K562 (cell line): ENCODE data around the gene MPLKIP.

Experiments
- ETV6 ChIP-seq, 3 experiments: fragments of 150-350 bp in 1 of 3; sonication (generic) in 1 of 3; formaldehyde crosslinking in 1 of 3; IDR thresholded peaks; 2 replicates each; pipeline versions ENCODE4 v1.6.1 to v1.8.0; 2014 to 2022; ENCODE audit warnings: borderline replicate concordance in 2 of 3, low read depth in 2 of 3, antibody characterized with exemption in 1 of 3, low read length in 1 of 3, mild to moderate bottlenecking in 1 of 3, missing genetic modification reagents in 1 of 3
- FOXM1 ChIP-seq, 2 experiments: fragments of 450-650 bp in 1 of 2; sonication (generic) in 1 of 2; formaldehyde crosslinking in 1 of 2; IDR thresholded peaks; 2 replicates each; pipeline versions ENCODE4 v1.6.1 to v1.9.0; 2017 to 2022; ENCODE audit warnings: low read depth in 2 of 2, mild to moderate bottlenecking in 2 of 2, missing genetic modification reagents in 1 of 2, moderate library complexity in 1 of 2
- KDM4B ChIP-seq, 2 experiments: fragments of 450-650 bp in 1 of 2; sonication (generic) in 1 of 2; IDR thresholded peaks; 2 replicates each; pipeline ENCODE4 v1.6.1; 2016 to 2017; ENCODE audit warnings: borderline replicate concordance in 2 of 2, antibody characterized with exemption in 1 of 2, low read depth in 1 of 2, mild to moderate bottlenecking in 1 of 2
- MTA1 ChIP-seq: fragments of 450-650 bp; IDR thresholded peaks from 2 replicates; pipeline ENCODE4 v1.6.1; 2017; ENCODE audit warnings: borderline replicate concordance
- POLR2A ChIP-seq: fragments of 450-650 bp; conservative IDR thresholded peaks from 2 replicates; pipeline ENCODE4 v1.6.1; 2016
- SMAD4 ChIP-seq: fragments of 250-450 bp; sonication (Bioruptor Pico); conservative IDR thresholded peaks from 2 replicates; pipeline ENCODE4 v1.8.0; 2021; ENCODE audit warnings: inconsistent platforms, mild to moderate bottlenecking, moderate library complexity
- U2AF1 ChIP-seq: fragments of 200-400 bp; formaldehyde crosslinking; optimal IDR thresholded peaks from 2 replicates; pipeline ENCODE3; 2017; ENCODE audit warnings: mild to moderate bottlenecking, low read depth, low read length, moderate library complexity
- ZNF347 ChIP-seq: fragments of 450-650 bp; formaldehyde crosslinking; IDR thresholded peaks from 2 replicates; pipeline ENCODE4 v1.4.0; 2020; ENCODE audit warnings: low read depth, mild to moderate bottlenecking, moderate library complexity
- ZNF41 ChIP-seq: fragments of 250-450 bp; sonication (Bioruptor Pico); conservative IDR thresholded peaks from 2 replicates; pipeline ENCODE4 v1.4.0; 2020; ENCODE audit warnings: mild to moderate bottlenecking
- TF ChIP-seq, protein P1 (sequence below), 3 experiments: IDR thresholded peaks in 2 of 3; conservative IDR thresholded peaks in 1 of 3; 2 replicates each; pipeline ENCODE4 v1.5.1; 2011 to 2012; ENCODE audit warnings: low read length in 3 of 3, mild to moderate bottlenecking in 3 of 3, control low read depth in 2 of 3, improper control_type of control experiment in 1 of 3, inconsistent platforms in 1 of 3, low read depth in 1 of 3, mixed read lengths in 1 of 3, moderate library complexity in 1 of 3; ENCODE audit not compliant: insufficient read depth in 2 of 3
- TF ChIP-seq, protein P2 (sequence below): fragments of 450-650 bp; IDR thresholded peaks from 2 replicates; pipeline ENCODE4 v1.6.1; 2016; ENCODE audit warnings: mild to moderate bottlenecking
- TF ChIP-seq, protein P3 (sequence below): fragments of 450-650 bp; IDR thresholded peaks from 2 replicates; pipeline ENCODE4 v1.7.0; 2016; ENCODE audit warnings: borderline replicate concordance

DNA sequence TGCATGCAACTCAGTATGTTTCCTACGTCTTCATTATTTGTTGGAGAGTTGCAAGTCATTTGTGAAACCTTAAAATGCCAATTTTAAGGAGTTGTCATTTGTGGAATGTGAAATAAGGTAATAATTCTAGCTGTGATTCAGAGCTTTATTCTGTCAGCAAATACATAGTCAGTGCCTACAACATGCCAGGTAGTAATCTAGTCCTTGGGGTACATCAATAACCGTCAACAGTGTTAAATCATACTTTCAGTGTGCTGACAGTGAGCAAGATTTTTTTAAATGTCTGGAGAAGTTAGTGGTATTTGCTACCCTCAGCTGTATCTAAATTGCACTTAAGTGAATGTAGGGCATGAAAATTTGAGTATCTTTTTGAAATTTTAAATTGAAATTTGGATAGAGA lies 36.7 kb downstream of the MPLKIP start:
- TF ChIP-seq SMAD4 (CRISPR knock-in tag) (no peak), MTA1 (no peak), KDM4B (IDR thresholded peaks at IDR 0.05; ENCODE audit: borderline replicate concordance in 2 of 2, low read depth in 1 of 2) (no peak), ZNF41 (CRISPR knock-in tag) (no peak), POLR2A (no peak), ZNF347 (no peak), FOXM1 (IDR thresholded peaks at IDR 0.05; ENCODE audit: low read depth) (no peak), FOXM1 (CRISPR knock-in tag; IDR thresholded peaks at IDR 0.05; ENCODE audit: low read depth) (no peak), U2AF1 (no peak), ETV6 (IDR thresholded peaks at IDR 0.05; ENCODE audit: borderline replicate concordance in 1 of 2, low read depth in 2 of 2, low read length in 1 of 2) (no peak), ETV6 (CRISPR knock-in tag; IDR thresholded peaks at IDR 0.05; ENCODE audit: borderline replicate concordance) (no peak)
- TF ChIP-seq, protein P1, sequence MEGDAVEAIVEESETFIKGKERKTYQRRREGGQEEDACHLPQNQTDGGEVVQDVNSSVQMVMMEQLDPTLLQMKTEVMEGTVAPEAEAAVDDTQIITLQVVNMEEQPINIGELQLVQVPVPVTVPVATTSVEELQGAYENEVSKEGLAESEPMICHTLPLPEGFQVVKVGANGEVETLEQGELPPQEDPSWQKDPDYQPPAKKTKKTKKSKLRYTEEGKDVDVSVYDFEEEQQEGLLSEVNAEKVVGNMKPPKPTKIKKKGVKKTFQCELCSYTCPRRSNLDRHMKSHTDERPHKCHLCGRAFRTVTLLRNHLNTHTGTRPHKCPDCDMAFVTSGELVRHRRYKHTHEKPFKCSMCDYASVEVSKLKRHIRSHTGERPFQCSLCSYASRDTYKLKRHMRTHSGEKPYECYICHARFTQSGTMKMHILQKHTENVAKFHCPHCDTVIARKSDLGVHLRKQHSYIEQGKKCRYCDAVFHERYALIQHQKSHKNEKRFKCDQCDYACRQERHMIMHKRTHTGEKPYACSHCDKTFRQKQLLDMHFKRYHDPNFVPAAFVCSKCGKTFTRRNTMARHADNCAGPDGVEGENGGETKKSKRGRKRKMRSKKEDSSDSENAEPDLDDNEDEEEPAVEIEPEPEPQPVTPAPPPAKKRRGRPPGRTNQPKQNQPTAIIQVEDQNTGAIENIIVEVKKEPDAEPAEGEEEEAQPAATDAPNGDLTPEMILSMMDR (IDR thresholded peaks at IDR 0.05 in 2 of 3, conservative IDR thresholded peaks at IDR 0.05 in 1 of 3; ENCODE audit: insufficient read depth in 2 of 3, low read depth in 1 of 3, low read length in 3 of 3): no peak
- TF ChIP-seq, protein P2, sequence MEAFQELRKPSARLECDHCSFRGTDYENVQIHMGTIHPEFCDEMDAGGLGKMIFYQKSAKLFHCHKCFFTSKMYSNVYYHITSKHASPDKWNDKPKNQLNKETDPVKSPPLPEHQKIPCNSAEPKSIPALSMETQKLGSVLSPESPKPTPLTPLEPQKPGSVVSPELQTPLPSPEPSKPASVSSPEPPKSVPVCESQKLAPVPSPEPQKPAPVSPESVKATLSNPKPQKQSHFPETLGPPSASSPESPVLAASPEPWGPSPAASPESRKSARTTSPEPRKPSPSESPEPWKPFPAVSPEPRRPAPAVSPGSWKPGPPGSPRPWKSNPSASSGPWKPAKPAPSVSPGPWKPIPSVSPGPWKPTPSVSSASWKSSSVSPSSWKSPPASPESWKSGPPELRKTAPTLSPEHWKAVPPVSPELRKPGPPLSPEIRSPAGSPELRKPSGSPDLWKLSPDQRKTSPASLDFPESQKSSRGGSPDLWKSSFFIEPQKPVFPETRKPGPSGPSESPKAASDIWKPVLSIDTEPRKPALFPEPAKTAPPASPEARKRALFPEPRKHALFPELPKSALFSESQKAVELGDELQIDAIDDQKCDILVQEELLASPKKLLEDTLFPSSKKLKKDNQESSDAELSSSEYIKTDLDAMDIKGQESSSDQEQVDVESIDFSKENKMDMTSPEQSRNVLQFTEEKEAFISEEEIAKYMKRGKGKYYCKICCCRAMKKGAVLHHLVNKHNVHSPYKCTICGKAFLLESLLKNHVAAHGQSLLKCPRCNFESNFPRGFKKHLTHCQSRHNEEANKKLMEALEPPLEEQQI: no peak
- TF ChIP-seq, protein P3, sequence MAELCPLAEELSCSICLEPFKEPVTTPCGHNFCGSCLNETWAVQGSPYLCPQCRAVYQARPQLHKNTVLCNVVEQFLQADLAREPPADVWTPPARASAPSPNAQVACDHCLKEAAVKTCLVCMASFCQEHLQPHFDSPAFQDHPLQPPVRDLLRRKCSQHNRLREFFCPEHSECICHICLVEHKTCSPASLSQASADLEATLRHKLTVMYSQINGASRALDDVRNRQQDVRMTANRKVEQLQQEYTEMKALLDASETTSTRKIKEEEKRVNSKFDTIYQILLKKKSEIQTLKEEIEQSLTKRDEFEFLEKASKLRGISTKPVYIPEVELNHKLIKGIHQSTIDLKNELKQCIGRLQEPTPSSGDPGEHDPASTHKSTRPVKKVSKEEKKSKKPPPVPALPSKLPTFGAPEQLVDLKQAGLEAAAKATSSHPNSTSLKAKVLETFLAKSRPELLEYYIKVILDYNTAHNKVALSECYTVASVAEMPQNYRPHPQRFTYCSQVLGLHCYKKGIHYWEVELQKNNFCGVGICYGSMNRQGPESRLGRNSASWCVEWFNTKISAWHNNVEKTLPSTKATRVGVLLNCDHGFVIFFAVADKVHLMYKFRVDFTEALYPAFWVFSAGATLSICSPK: no peak
